ENCODE measurements around the gene LAMA3. TPM values are rescaled to one million over a fixed set of nuclear protein-coding genes. Genes with fewer than 3 reads are reported as not detected.

Gene LAMA3
- total RNA-seq, 1 experiment from 2014 or later: 34.6 TPM

DNA sequence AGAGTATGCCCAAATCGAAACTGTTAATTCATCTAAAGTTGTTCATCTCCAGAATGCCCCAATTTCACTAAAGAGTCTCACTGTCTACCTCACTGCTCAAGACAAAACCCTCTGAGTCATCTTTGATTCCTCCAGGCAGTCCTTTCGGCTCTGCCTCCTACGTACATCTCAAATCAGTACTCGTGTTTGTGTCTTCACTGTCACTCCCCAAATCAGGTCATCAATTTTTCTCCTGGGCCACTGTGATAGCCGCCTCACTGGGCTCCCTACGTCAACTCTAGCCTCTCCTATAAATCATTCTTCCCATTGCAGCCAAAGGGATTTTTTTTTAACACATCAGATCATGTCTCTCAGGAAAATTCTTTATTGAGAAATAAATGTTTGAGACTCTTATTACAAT, 283.2 kb downstream of the LAMA3 start:
- Mint-ChIP-seq H3K27ac (ENCODE audit: unreplicated experiment) (no peak overlapping the region), H3K36me3 (ENCODE audit: insufficient read depth, unreplicated experiment) (no peaks in the 10 kb centered on the region), H3K27me3 (ENCODE audit: insufficient read depth, unreplicated experiment) (no peaks in the 10 kb centered on the region), H3K4me1 (ENCODE audit: low read depth, unreplicated experiment) (no peaks in the 10 kb centered on the region), H3K9me3 (ENCODE audit: unreplicated experiment) (no peaks in the 10 kb centered on the region), H3K4me3 (ENCODE audit: unreplicated experiment) (no peak overlapping the region)
- H3K4me3 ChIP-seq (ENCODE audit: low read depth, low read length): no peak overlapping the region
- ChIA-PET POLR2A (no interaction called here), CTCF (no interaction called here)
- BruUV-seq (replicated peaks): no TSS peak
- H3K27me3 ChIP-seq (replicated peaks; ENCODE audit: control insufficient read depth, insufficient read depth, low read length): no peaks in the 10 kb centered on the region
- TF ChIP-seq CTCF (IDR thresholded peaks at IDR 0.05; ENCODE audit: insufficient read depth in 1 of 2, low read depth in 1 of 2, low read length in 1 of 2, severe bottlenecking in 1 of 2, unreplicated experiment in 1 of 2): no peak
- H3K9me3 ChIP-seq: no peaks in the 10 kb centered on the region
- no peak for DNase-seq
- H3K4me1 ChIP-seq: no peaks in the 10 kb centered on the region
- H3K36me3 ChIP-seq (ENCODE audit: control insufficient read depth, insufficient read depth, low read length): no peaks in the 10 kb centered on the region
- intact Hi-C loops (cut with micrococcal nuclease; ENCODE audit: unreplicated experiment): no loop called here

- Mint-ChIP-seq H3K9me3 (ENCODE audit: unreplicated experiment) (no peaks in the 10 kb centered on the region), H3K36me3 (ENCODE audit: insufficient read depth, unreplicated experiment) (no peaks in the 10 kb centered on the region), H3K4me1 (ENCODE audit: low read depth, unreplicated experiment) (peaks cover 5% of the 10 kb centered on the region), H3K4me3 (ENCODE audit: unreplicated experiment) (no peak overlapping the region), H3K27me3 (ENCODE audit: insufficient read depth, unreplicated experiment) (no peaks in the 10 kb centered on the region), H3K27ac (ENCODE audit: unreplicated experiment) (no peak overlapping the region)
- no peak for TF ChIP-seq CTCF (IDR thresholded peaks at IDR 0.05; ENCODE audit: insufficient read depth in 1 of 2, low read depth in 1 of 2, low read length in 1 of 2, severe bottlenecking in 1 of 2, unreplicated experiment in 1 of 2)
- POLR2A ChIA-PET: no interaction called here
- H3K9me3 ChIP-seq: no peaks in the 10 kb centered on the region
- no peaks in the 10 kb centered on the region for H3K27me3 ChIP-seq (replicated peaks; ENCODE audit: control insufficient read depth, insufficient read depth, low read length)
- H3K4me3 ChIP-seq (ENCODE audit: low read depth, low read length): no peak overlapping the region
- CTCF ChIA-PET: no interaction called here
- no peak for DNase-seq
- no TSS peak for BruUV-seq (replicated peaks)
- intact Hi-C loops (cut with micrococcal nuclease; ENCODE audit: unreplicated experiment): no loop called here
- H3K4me1 ChIP-seq: no peaks in the 10 kb centered on the region
- H3K36me3 ChIP-seq (ENCODE audit: control insufficient read depth, insufficient read depth, low read length): no peaks in the 10 kb centered on the region
Measured at GRCh38 chr18:23977103-23977502, 287.9 kb downstream of the LAMA3 start.

GRCh38 chr18:23977719-23978483, 288.6 kb downstream of the LAMA3 start:
- no peaks in the 10 kb centered on the region for H3K9me3 Mint-ChIP-seq (ENCODE audit: unreplicated experiment)
- no peaks in the 10 kb centered on the region for H3K27me3 Mint-ChIP-seq (ENCODE audit: insufficient read depth, unreplicated experiment)
- intact Hi-C loops (cut with micrococcal nuclease; ENCODE audit: unreplicated experiment): no loop called here
- no peak overlapping the region for H3K27ac Mint-ChIP-seq (ENCODE audit: unreplicated experiment)
- Histone ChIP-seq H3K36me3 (ENCODE audit: control insufficient read depth, insufficient read depth, low read length) (no peaks in the 10 kb centered on the region), H3K4me3 (ENCODE audit: low read depth, low read length) (no peak overlapping the region), H3K27me3 (replicated peaks; ENCODE audit: control insufficient read depth, insufficient read depth, low read length) (no peaks in the 10 kb centered on the region), H3K9me3 (no peaks in the 10 kb centered on the region), H3K4me1 (no peaks in the 10 kb centered on the region)
- ChIA-PET POLR2A (no interaction called here), CTCF (no interaction called here)
- BruUV-seq (replicated peaks): no TSS peak
- H3K36me3 Mint-ChIP-seq (ENCODE audit: insufficient read depth, unreplicated experiment): no peaks in the 10 kb centered on the region
- no peak for TF ChIP-seq CTCF (IDR thresholded peaks at IDR 0.05; ENCODE audit: insufficient read depth in 1 of 2, low read depth in 1 of 2, low read length in 1 of 2, severe bottlenecking in 1 of 2, unreplicated experiment in 1 of 2)
- no peak for DNase-seq
- H3K4me3 Mint-ChIP-seq (ENCODE audit: unreplicated experiment): no peak overlapping the region
- peaks cover 13% of the 10 kb centered on the region for H3K4me1 Mint-ChIP-seq (ENCODE audit: low read depth, unreplicated experiment)
